ENCODE measurements around the gene HSD17B3.
"Not testable (repeated sequence)": the region's sequence is repeated elsewhere in the genome, so short reads cannot be mapped to it uniquely, and the experiment has no call there.

HSD17B3 gene

GRCh38 chr9:96274939-96275338 is 27.0 kb downstream of the HSD17B3 start:
- Mint-ChIP-seq H3K4me1 (ENCODE audit: low read depth) (no peaks in the 10 kb centered on the region), H3K36me3 (ENCODE audit: low read depth) (no peaks in the 10 kb centered on the region), H3K4me3 (no peak overlapping the region), H3K9me3 (peaks cover 27% of the 10 kb centered on the region), H3K27ac (no peak overlapping the region), H3K27me3 (ENCODE audit: low read depth) (peaks cover 9% of the 10 kb centered on the region)

GRCh38 chr9:96270236-96270744 is 31.7 kb downstream of the HSD17B3 start:
- peaks cover 18% of the 10 kb centered on the region for H3K27me3 Mint-ChIP-seq (ENCODE audit: low read depth)
- H3K36me3 Mint-ChIP-seq (ENCODE audit: low read depth) = no peaks in the 10 kb centered on the region
- no peaks in the 10 kb centered on the region for H3K4me1 Mint-ChIP-seq (ENCODE audit: low read depth)
- H3K9me3 Mint-ChIP-seq = peaks cover 19% of the 10 kb centered on the region
- H3K27ac Mint-ChIP-seq = no peak overlapping the region
- H3K4me3 Mint-ChIP-seq = no peak overlapping the region

GRCh38 chr9:96258967-96259366 is 43.0 kb downstream of the HSD17B3 start:
- H3K27ac Mint-ChIP-seq = no peak overlapping the region
- peaks cover 35% of the 10 kb centered on the region for H3K27me3 Mint-ChIP-seq (ENCODE audit: low read depth)
- H3K4me3 Mint-ChIP-seq = no peak overlapping the region
- no peaks in the 10 kb centered on the region for H3K36me3 Mint-ChIP-seq (ENCODE audit: low read depth)
- no peaks in the 10 kb centered on the region for H3K9me3 Mint-ChIP-seq
- peaks cover 5% of the 10 kb centered on the region for H3K4me1 Mint-ChIP-seq (ENCODE audit: low read depth)

- Mint-ChIP-seq H3K4me3 (no peak overlapping the region), H3K27me3 (ENCODE audit: low read depth) (peaks cover 33% of the 10 kb centered on the region), H3K36me3 (ENCODE audit: low read depth) (no peaks in the 10 kb centered on the region), H3K27ac (peak overlapping the region; percentile 26), H3K4me1 (ENCODE audit: low read depth) (peaks cover 7% of the 10 kb centered on the region), H3K9me3 (no peaks in the 10 kb centered on the region)
These were observed 45.2 kb downstream of the HSD17B3 start for GRCh38 chr9:96256800-96257199.

- Mint-ChIP-seq H3K4me3 (no peak overlapping the region), H3K36me3 (ENCODE audit: low read depth) (no peaks in the 10 kb centered on the region), H3K27me3 (ENCODE audit: low read depth) (peaks cover 33% of the 10 kb centered on the region), H3K4me1 (ENCODE audit: low read depth) (peaks cover 7% of the 10 kb centered on the region), H3K9me3 (no peaks in the 10 kb centered on the region), H3K27ac (peak overlapping the region; percentile 24)
These were observed 46.3 kb downstream of the HSD17B3 start for GRCh38 chr9:96255698-96256097.

- Mint-ChIP-seq H3K9me3 (no peaks in the 10 kb centered on the region), H3K27me3 (ENCODE audit: low read depth) (peaks cover 37% of the 10 kb centered on the region), H3K36me3 (ENCODE audit: low read depth) (no peaks in the 10 kb centered on the region), H3K4me3 (no peak overlapping the region), H3K4me1 (ENCODE audit: low read depth) (peaks cover 7% of the 10 kb centered on the region), H3K27ac (no peak overlapping the region)
These were observed 48.8 kb downstream of the HSD17B3 start for GRCh38 chr9:96253059-96253696.

GRCh38 chr9:96251451-96251850 is 50.5 kb downstream of the HSD17B3 start:
- Mint-ChIP-seq H3K4me3 (no peak overlapping the region), H3K27me3 (ENCODE audit: low read depth) (peaks cover 38% of the 10 kb centered on the region), H3K27ac (no peak overlapping the region), H3K4me1 (ENCODE audit: low read depth) (peaks cover 2% of the 10 kb centered on the region), H3K9me3 (no peaks in the 10 kb centered on the region), H3K36me3 (ENCODE audit: low read depth) (no peaks in the 10 kb centered on the region)

GRCh38 chr9:96249746-96250145 is 52.2 kb downstream of the HSD17B3 start:
- H3K27me3 Mint-ChIP-seq (ENCODE audit: low read depth) = peaks cover 46% of the 10 kb centered on the region

GRCh38 chr9:96246267-96246671 is 55.7 kb downstream of the HSD17B3 start:
- H3K36me3 Mint-ChIP-seq (ENCODE audit: low read depth) = no peaks in the 10 kb centered on the region

More at GRCh38 chr9:96249746-96250145, 52.2 kb downstream of the HSD17B3 start:
- Mint-ChIP-seq H3K4me1 (ENCODE audit: low read depth) (peaks cover 2% of the 10 kb centered on the region), H3K36me3 (ENCODE audit: low read depth) (no peaks in the 10 kb centered on the region), H3K27ac (no peak overlapping the region), H3K9me3 (no peaks in the 10 kb centered on the region), H3K4me3 (no peak overlapping the region)

GRCh38 chr9:96245399-96245798 is 56.6 kb downstream of the HSD17B3 start:
- H3K9me3 Mint-ChIP-seq = no peaks in the 10 kb centered on the region
- H3K4me1 Mint-ChIP-seq (ENCODE audit: low read depth) = peaks cover 14% of the 10 kb centered on the region
- no peaks in the 10 kb centered on the region for H3K36me3 Mint-ChIP-seq (ENCODE audit: low read depth)
- peaks cover 73% of the 10 kb centered on the region for H3K27me3 Mint-ChIP-seq (ENCODE audit: low read depth)
- no peak overlapping the region for H3K4me3 Mint-ChIP-seq
- H3K27ac Mint-ChIP-seq = no peak overlapping the region

More at GRCh38 chr9:96246267-96246671, 55.7 kb downstream of the HSD17B3 start:
- H3K9me3 Mint-ChIP-seq = no peaks in the 10 kb centered on the region
- H3K27ac Mint-ChIP-seq = no peak overlapping the region
- peaks cover 72% of the 10 kb centered on the region for H3K27me3 Mint-ChIP-seq (ENCODE audit: low read depth)
- H3K4me1 Mint-ChIP-seq (ENCODE audit: low read depth) = peaks cover 5% of the 10 kb centered on the region
- no peak overlapping the region for H3K4me3 Mint-ChIP-seq

GRCh38 chr9:96243778-96244177 is 58.2 kb downstream of the HSD17B3 start:
- Mint-ChIP-seq H3K36me3 (ENCODE audit: low read depth) (no peaks in the 10 kb centered on the region), H3K27me3 (ENCODE audit: low read depth) (peaks cover 83% of the 10 kb centered on the region), H3K27ac (no peak overlapping the region), H3K9me3 (no peaks in the 10 kb centered on the region), H3K4me3 (no peak overlapping the region), H3K4me1 (ENCODE audit: low read depth) (peaks cover 14% of the 10 kb centered on the region)

GRCh38 chr9:96242811-96243210 is 59.2 kb downstream of the HSD17B3 start:
- H3K36me3 Mint-ChIP-seq (ENCODE audit: low read depth) = no peaks in the 10 kb centered on the region
- no peaks in the 10 kb centered on the region for H3K9me3 Mint-ChIP-seq
- H3K4me3 Mint-ChIP-seq = no peak overlapping the region
- no peak overlapping the region for H3K27ac Mint-ChIP-seq
- H3K4me1 Mint-ChIP-seq (ENCODE audit: low read depth) = peaks cover 14% of the 10 kb centered on the region
- peaks cover 82% of the 10 kb centered on the region for H3K27me3 Mint-ChIP-seq (ENCODE audit: low read depth)

- Mint-ChIP-seq H3K4me1 (ENCODE audit: low read depth) (peaks cover 14% of the 10 kb centered on the region), H3K4me3 (peak overlapping the region; percentile 19), H3K9me3 (no peaks in the 10 kb centered on the region), H3K27me3 (ENCODE audit: low read depth) (peaks cover 85% of the 10 kb centered on the region), H3K27ac (peak overlapping the region; percentile 83), H3K36me3 (ENCODE audit: low read depth) (no peaks in the 10 kb centered on the region)
These were observed 60.6 kb downstream of the HSD17B3 start for GRCh38 chr9:96241391-96241809.

- no peak overlapping the region for H3K4me3 Mint-ChIP-seq
- H3K27ac Mint-ChIP-seq = no peak overlapping the region
- H3K4me1 Mint-ChIP-seq (ENCODE audit: low read depth) = peaks cover 15% of the 10 kb centered on the region
- H3K27me3 Mint-ChIP-seq (ENCODE audit: low read depth) = peaks cover 87% of the 10 kb centered on the region
- H3K36me3 Mint-ChIP-seq (ENCODE audit: low read depth) = no peaks in the 10 kb centered on the region
- H3K9me3 Mint-ChIP-seq = no peaks in the 10 kb centered on the region
These were observed 65.0 kb downstream of the HSD17B3 start for GRCh38 chr9:96236854-96237550.

GRCh38 chr9:96236337-96236736 is 65.6 kb downstream of the HSD17B3 start:
- not testable (repeated sequence) for H3K9me3 Mint-ChIP-seq
- peaks cover 81% of the 10 kb centered on the region for H3K27me3 Mint-ChIP-seq (ENCODE audit: low read depth)

More at GRCh38 chr9:96236337-96236736, 65.6 kb downstream of the HSD17B3 start:
- not testable (repeated sequence) for H3K27ac Mint-ChIP-seq; H3K4me3 Mint-ChIP-seq; H3K36me3 Mint-ChIP-seq (ENCODE audit: low read depth)
- H3K4me1 Mint-ChIP-seq (ENCODE audit: low read depth) = peaks cover 11% of the 10 kb centered on the region
